WI38 (cell line): ENCODE measurements around the gene RNH1.

Experiments
- H3K4me3 ChIP-seq: 2 replicates; pipeline ENCODE4 v1.5.1; 2011; ENCODE audit warnings: low read depth, mild to moderate bottlenecking, control low read depth, low read length
- TF ChIP-seq, protein P1 (sequence below): IDR thresholded peaks from 2 replicates; pipeline ENCODE4 v1.5.1; 2012; ENCODE audit warnings: low read depth, mild to moderate bottlenecking, control low read depth, low read length

Gene RNH1

GRCh38 chr11:535519-536454 lies 28.7 kb upstream of the RNH1 start, which contains the start of gene HRAS:
TSS of gene HRAS (minus strand) at chr11:535576.
- H3K4me3 ChIP-seq = peak within 1 kb of the TSS; percentile 86
- TF ChIP-seq, protein P1, sequence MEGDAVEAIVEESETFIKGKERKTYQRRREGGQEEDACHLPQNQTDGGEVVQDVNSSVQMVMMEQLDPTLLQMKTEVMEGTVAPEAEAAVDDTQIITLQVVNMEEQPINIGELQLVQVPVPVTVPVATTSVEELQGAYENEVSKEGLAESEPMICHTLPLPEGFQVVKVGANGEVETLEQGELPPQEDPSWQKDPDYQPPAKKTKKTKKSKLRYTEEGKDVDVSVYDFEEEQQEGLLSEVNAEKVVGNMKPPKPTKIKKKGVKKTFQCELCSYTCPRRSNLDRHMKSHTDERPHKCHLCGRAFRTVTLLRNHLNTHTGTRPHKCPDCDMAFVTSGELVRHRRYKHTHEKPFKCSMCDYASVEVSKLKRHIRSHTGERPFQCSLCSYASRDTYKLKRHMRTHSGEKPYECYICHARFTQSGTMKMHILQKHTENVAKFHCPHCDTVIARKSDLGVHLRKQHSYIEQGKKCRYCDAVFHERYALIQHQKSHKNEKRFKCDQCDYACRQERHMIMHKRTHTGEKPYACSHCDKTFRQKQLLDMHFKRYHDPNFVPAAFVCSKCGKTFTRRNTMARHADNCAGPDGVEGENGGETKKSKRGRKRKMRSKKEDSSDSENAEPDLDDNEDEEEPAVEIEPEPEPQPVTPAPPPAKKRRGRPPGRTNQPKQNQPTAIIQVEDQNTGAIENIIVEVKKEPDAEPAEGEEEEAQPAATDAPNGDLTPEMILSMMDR = no peak

- TF ChIP-seq, protein P1 = no peak
- peak overlapping the region; percentile 86 for H3K4me3 ChIP-seq
Observed at GRCh38 chr11:535210-535518, 28.1 kb upstream of the RNH1 start.

DNA sequence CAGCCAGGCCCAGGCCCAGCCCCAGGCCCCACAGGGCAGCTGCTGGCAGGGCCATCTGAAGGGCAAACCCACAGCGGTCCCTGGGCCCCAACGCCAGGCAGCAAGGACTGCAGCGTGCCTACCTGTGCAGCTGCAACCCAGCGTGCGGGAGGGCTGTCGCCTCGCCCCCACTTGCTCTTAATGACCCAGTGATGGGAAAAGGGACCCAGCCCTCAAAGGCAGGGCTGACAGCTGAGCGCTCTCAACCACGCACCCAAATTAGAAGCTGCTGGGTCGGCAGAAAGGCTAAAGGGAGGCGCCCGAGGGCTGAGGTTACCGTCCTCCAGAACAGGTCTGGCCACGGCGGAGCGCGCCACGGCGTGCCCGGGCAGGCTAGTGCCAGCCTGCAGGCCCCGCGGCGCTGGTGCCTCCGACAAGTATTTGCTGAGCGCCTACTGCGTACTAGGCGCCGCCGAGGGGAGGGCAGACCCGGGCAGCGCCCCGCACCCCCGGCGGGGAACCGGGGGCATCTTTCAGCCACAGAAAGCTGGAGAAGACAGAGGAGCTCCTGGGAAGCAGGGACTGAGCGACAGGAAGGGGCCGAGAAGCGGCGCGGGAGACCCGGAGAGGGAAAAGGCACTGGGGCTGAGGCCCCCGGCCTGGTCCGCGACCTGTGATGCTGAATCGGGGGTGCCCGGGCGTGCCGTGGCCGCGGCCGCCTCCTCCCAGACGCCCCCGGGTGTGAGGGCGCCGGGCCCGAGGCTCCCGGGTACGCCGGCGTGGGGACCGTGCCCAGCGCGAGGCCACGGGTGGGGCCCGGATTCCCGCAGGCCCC lies 27.6 kb upstream of the RNH1 start:
- TF ChIP-seq, protein P1 = no peak
- peak overlapping the region; percentile 86 for H3K4me3 ChIP-seq

GRCh38 chr11:533586-534395 lies 26.7 kb upstream of the RNH1 start:
- H3K4me3 ChIP-seq = peak overlapping the region; percentile 86
- TF ChIP-seq, protein P1 = no peak

DNA sequence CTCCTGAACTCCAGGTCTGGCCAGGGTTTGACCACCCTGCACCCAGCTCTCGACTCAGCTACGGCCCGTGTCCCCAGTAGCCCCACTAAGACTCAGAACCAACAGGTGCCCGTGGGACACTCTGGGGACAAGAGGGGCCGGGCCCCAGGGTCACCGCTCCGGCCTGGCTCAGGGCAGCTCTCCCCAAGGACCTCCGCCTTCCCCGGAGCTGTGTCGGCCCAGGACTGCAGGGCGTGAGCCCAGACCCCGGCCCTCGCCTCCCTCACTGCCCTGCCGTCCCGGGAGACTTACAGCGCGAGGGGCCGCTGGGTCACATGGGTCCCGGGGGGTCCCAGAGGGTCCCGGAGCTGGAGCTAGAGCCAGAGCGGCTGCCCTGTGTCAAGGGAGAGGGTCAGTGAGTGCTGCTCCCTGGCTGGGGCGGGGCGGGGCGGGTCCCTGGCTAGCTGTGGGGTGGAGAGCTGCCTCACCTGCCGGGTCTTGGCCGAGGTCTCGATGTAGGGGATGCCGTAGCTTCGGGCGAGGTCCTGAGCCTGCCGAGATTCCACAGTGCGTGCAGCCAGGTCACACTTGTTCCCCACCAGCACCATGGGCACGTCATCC lies 26.0 kb upstream of the RNH1 start:
- no peak overlapping the region for H3K4me3 ChIP-seq
- TF ChIP-seq, protein P1 = no peak

DNA sequence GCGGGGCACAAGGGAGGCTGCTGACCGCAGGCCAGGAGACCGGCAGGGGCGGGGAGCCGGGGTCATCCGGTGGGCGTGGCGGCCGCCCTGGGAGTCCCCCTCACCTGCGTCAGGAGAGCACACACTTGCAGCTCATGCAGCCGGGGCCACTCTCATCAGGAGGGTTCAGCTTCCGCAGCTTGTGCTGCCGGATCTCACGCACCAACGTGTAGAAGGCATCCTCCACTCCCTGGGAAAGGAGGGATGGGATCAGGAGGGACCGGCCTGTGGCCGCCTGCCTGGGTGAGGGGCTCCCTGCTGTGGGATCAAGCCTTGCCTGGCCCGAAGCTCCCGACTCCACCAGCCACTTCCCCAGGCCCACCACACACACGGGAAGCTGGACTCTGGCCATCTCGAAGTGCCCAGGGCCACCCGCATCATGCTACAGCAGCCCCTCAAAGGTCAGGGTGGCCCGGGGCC lies 25.5 kb upstream of the RNH1 start:
- TF ChIP-seq, protein P1 = no peak
- H3K4me3 ChIP-seq = no peak overlapping the region
